HFFc6 (cell line): ENCODE data around the gene COX8A. TPM values are rescaled to one million over a fixed set of nuclear protein-coding genes. Genes with fewer than 3 reads are reported as not detected.

Source experiments
- DNase-seq: peaks from one replicate; pipeline ENCODE4 v3.0.0-alpha.2; 2018
- H3K27ac Mint-ChIP-seq: 2 replicates; pipeline ENCODE4 v1.8.0; 2020; ENCODE audit warnings: mild to moderate bottlenecking, mixed read lengths
- H3K27me3 Mint-ChIP-seq: 2 replicates; pipeline ENCODE4 v1.8.0; 2021; ENCODE audit warnings: mild to moderate bottlenecking, moderate library complexity, mixed read lengths; ENCODE audit not compliant: insufficient read depth
- H3K36me3 Mint-ChIP-seq: 2 replicates; pipeline ENCODE4 v1.8.0; 2021; ENCODE audit warnings: low read depth, mixed read lengths
- H3K4me1 Mint-ChIP-seq: 2 replicates; pipeline ENCODE4 v1.8.0; 2020; ENCODE audit warnings: low read depth, mixed read lengths
- H3K4me3 Mint-ChIP-seq: 2 replicates; pipeline ENCODE4 v1.8.0; 2020; ENCODE audit warnings: mild to moderate bottlenecking, moderate library complexity, mixed read lengths
- H3K9me3 Mint-ChIP-seq: 2 replicates; pipeline ENCODE4 v1.8.0; 2020; ENCODE audit warnings: mild to moderate bottlenecking, mixed read lengths
- CTCF ChIP-seq: fragments of 200-600 bp; sonication (generic); IDR thresholded peaks from 2 replicates; pipeline ENCODE4 v1.5.0; 2021; ENCODE audit warnings: antibody characterized with exemption, mild to moderate bottlenecking
- total RNA-seq, 6 experiments: library from RNA; stranded (reverse); fragmentation: NEBNext Ultra II Directional; extraction: Animal tissue kit (Norgen Biotek cat#: 25700); gene quantifications; 2 replicates in 1 of 6; 3 replicates in 5 of 6; pipeline ENCODE4 v1.2.3, GENCODE V29; 2021

The COX8A gene
- total RNA-seq, 6 experiments from 2014 or later = 422 to 571 (median 505) TPM

- peaks cover 12% of the 10 kb centered on the region for H3K27me3 Mint-ChIP-seq
- peaks cover 17% of the 10 kb centered on the region for H3K4me1 Mint-ChIP-seq
- no peaks in the 10 kb centered on the region; the same call in 1 of the 2 replicates for H3K36me3 Mint-ChIP-seq
- peak; percentile 54 for TF ChIP-seq CTCF
- no peak for DNase-seq
- no peaks in the 10 kb centered on the region for H3K9me3 Mint-ChIP-seq
- peak overlapping the region; percentile 28; the same call in 1 of the 2 replicates for H3K4me3 Mint-ChIP-seq
- H3K27ac Mint-ChIP-seq = no peak overlapping the region; the same call in 1 of the 2 replicates
Observed at GRCh38 chr11:64000740-64001483, 26.5 kb downstream of the COX8A start.

- Mint-ChIP-seq H3K4me1 (peaks cover 25% of the 10 kb centered on the region), H3K27me3 (peaks cover 14% of the 10 kb centered on the region), H3K36me3 (no peaks in the 10 kb centered on the region; the same call in 1 of the 2 replicates), H3K9me3 (no peaks in the 10 kb centered on the region), H3K27ac (no peak overlapping the region; the same call in 1 of the 2 replicates), H3K4me3 (peak overlapping the region; percentile 28; the same call in 1 of the 2 replicates)
- no peak for TF ChIP-seq CTCF
- no peak for DNase-seq
Observed at GRCh38 chr11:64001484-64002420, 27.3 kb downstream of the COX8A start.

GRCh38 chr11:64003807-64004589, 29.6 kb downstream of the COX8A start:
- Mint-ChIP-seq H3K9me3 (no peaks in the 10 kb centered on the region), H3K36me3 (no peaks in the 10 kb centered on the region), H3K4me1 (peaks cover 40% of the 10 kb centered on the region), H3K4me3 (no peak overlapping the region), H3K27ac (no peak overlapping the region), H3K27me3 (peaks cover 12% of the 10 kb centered on the region)
- TF ChIP-seq CTCF = no peak
- no peak for DNase-seq

GRCh38 chr11:64004590-64004984, 30.2 kb downstream of the COX8A start:
- peaks cover 40% of the 10 kb centered on the region for H3K4me1 Mint-ChIP-seq

More at GRCh38 chr11:64004590-64004984, 30.2 kb downstream of the COX8A start:
- Mint-ChIP-seq H3K36me3 (no peaks in the 10 kb centered on the region), H3K27me3 (peaks cover 12% of the 10 kb centered on the region), H3K9me3 (no peaks in the 10 kb centered on the region), H3K27ac (no peak overlapping the region), H3K4me3 (no peak overlapping the region)
- TF ChIP-seq CTCF = no peak
- no peak for DNase-seq
